OCI-LY3 (cell line): ENCODE results near the gene REST.

Experiments
- CTCF ChIP-seq: fragments of 200-600, 300-600 bp; sonication (generic); IDR thresholded peaks from 2 replicates; pipeline ENCODE4 v1.5.1; 2014; ENCODE audit warnings: antibody characterized with exemption, low read length, low read depth
- EZH2phosphoT487 ChIP-seq: fragments of 200-600 bp; shearing (Covaris generic); IDR thresholded peaks from 2 replicates; pipeline ENCODE4 v1.6.1; 2018; ENCODE audit warnings: antibody characterized with exemption, mixed run types, low read depth

GRCh38 chr4:56979421-56980072 is 71.8 kb downstream of the REST start:
- TF ChIP-seq EZH2phosphoT487 (no peak), CTCF (no peak)
